ENCODE results near the gene C18orf54.

DNA sequence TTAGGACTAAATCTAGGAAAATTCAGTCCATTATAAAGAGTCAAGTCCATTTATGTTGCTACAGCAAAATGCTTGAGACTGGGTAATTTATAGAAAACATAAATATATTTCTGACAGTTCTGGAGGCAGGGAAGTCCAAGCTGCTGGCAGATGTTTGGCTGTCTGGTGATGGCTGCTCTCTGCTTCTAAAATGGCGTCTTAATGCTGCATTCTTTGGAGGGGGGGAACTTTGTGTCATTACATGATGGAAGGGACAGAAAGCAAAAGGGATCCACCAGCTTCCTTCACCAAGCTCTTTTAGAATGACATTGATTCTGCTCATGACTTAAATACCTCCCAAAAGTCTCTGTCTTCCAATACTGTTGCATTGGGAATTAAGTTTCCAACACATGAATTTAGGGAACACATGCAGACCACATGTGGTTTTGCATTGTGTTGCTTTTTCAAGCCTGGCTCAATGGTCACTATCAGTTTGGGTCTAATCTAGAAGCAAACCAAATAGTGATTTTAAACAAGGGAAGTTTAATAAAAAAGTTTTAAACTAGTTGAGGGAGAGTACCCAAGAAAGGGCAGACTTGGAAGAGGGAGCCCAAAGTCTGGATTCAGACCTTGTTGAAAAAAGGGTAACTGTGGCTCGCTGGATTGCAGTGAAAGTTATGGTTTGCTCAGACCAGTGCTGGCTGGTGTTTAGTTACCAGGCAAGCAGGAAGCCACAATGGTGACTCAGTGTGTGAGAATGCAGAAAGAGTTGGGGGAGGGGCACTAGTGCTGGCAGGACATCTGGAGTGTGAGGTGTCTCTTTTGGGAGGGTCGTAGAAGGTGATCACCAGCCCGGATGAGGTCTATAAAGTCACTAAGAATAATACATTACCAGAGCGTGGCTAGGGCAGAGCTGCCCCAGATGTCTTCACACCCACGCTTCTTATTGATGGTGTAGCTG, 30.8 kb downstream of the C18orf54 start:
- TF ChIP-seq, protein P1, sequence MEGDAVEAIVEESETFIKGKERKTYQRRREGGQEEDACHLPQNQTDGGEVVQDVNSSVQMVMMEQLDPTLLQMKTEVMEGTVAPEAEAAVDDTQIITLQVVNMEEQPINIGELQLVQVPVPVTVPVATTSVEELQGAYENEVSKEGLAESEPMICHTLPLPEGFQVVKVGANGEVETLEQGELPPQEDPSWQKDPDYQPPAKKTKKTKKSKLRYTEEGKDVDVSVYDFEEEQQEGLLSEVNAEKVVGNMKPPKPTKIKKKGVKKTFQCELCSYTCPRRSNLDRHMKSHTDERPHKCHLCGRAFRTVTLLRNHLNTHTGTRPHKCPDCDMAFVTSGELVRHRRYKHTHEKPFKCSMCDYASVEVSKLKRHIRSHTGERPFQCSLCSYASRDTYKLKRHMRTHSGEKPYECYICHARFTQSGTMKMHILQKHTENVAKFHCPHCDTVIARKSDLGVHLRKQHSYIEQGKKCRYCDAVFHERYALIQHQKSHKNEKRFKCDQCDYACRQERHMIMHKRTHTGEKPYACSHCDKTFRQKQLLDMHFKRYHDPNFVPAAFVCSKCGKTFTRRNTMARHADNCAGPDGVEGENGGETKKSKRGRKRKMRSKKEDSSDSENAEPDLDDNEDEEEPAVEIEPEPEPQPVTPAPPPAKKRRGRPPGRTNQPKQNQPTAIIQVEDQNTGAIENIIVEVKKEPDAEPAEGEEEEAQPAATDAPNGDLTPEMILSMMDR (IDR thresholded peaks at IDR 0.05) = no peak
- no peak for TF ChIP-seq POLR2A (IDR thresholded peaks at IDR 0.05)
